ENCODE measurements around the gene PCDHAC2.

DNA sequence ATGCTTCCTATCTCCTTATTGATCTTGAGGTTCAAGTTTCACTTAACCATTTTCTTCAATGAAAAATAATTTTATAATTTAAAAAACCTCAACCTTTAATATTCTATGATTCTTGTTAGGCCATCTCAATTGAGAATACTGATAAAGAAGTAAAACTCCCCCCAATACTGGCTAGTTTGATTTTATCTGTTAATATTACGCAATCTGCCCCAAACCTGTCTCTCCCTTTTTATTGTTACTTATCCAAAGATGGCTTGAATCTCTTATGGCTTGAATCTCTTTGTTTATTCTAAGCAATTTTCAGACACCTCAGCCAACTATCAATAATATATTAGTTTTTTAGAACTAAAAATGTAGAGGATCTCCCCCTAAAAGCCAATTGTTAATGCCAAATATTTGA lies 4.1 kb upstream of the PCDHAC2 start:
- TF ChIP-seq ZBTB33 (IDR thresholded peaks at IDR 0.05; ENCODE audit: borderline replicate concordance, low read depth) (no peak), RFX5 (IDR thresholded peaks at IDR 0.05; ENCODE audit: low read length) (no peak), MAX (IDR thresholded peaks at IDR 0.05; ENCODE audit: low read depth) (no peak), TAF1 (IDR thresholded peaks at IDR 0.05; ENCODE audit: borderline replicate concordance, low read depth, low read length) (no peak), MXI1 (IDR thresholded peaks at IDR 0.05; ENCODE audit: low read depth, low read length) (no peak), YY1 (IDR thresholded peaks at IDR 0.05; ENCODE audit: low read depth) (no peak), JUND (IDR thresholded peaks at IDR 0.05) (no peak), EP300 (IDR thresholded peaks at IDR 0.05; ENCODE audit: borderline replicate concordance in 1 of 2, low read depth in 1 of 2, low read length in 1 of 2) (no peak), EZH2phosphoT487 (IDR thresholded peaks at IDR 0.05; ENCODE audit: borderline replicate concordance, low read depth) (no peak), POLR2AphosphoS5 (IDR thresholded peaks at IDR 0.05; ENCODE audit: low read depth, low read length) (no peak), SIN3A (IDR thresholded peaks at IDR 0.05; ENCODE audit: borderline replicate concordance, low read depth, low read length) (no peak), RCOR1 (IDR thresholded peaks at IDR 0.05; ENCODE audit: low read length) (no peak), GATA2 (CRISPR knock-in tag; IDR thresholded peaks at IDR 0.05) (no peak)
- TF ChIP-seq, protein P1, sequence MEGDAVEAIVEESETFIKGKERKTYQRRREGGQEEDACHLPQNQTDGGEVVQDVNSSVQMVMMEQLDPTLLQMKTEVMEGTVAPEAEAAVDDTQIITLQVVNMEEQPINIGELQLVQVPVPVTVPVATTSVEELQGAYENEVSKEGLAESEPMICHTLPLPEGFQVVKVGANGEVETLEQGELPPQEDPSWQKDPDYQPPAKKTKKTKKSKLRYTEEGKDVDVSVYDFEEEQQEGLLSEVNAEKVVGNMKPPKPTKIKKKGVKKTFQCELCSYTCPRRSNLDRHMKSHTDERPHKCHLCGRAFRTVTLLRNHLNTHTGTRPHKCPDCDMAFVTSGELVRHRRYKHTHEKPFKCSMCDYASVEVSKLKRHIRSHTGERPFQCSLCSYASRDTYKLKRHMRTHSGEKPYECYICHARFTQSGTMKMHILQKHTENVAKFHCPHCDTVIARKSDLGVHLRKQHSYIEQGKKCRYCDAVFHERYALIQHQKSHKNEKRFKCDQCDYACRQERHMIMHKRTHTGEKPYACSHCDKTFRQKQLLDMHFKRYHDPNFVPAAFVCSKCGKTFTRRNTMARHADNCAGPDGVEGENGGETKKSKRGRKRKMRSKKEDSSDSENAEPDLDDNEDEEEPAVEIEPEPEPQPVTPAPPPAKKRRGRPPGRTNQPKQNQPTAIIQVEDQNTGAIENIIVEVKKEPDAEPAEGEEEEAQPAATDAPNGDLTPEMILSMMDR (IDR thresholded peaks at IDR 0.05) = no peak
